ENCODE data around the gene SIAH3.

DNA sequence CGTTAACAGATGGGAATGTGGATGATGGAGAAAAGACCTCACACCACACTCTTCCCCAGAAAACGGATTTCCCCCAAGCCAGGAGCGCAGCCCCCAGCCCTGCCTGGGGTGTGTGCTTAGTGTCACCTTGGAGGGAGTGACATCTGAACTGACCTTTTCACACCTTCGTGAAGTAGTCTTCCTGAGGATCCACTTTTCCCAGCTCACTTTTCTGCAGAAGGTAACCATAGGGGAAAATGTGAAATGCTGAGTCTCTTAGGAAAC is 26.2 kb downstream of the SIAH3 start:
- TF ChIP-seq POLR2A (IDR thresholded peaks at IDR 0.05) (no peak), CTCF (IDR thresholded peaks at IDR 0.05 in 8 of 11, conservative IDR thresholded peaks at IDR 0.05 in 3 of 11) (no peak), POLR2AphosphoS5 (IDR thresholded peaks at IDR 0.05) (no peak)
